ENCODE measurements around the gene STRADA. TPM values are rescaled to one million over a fixed set of nuclear protein-coding genes. Genes with fewer than 3 reads are reported as not detected.

Gene STRADA
- total RNA-seq, 1 donor from 2014 or later = 17.2 TPM

DNA sequence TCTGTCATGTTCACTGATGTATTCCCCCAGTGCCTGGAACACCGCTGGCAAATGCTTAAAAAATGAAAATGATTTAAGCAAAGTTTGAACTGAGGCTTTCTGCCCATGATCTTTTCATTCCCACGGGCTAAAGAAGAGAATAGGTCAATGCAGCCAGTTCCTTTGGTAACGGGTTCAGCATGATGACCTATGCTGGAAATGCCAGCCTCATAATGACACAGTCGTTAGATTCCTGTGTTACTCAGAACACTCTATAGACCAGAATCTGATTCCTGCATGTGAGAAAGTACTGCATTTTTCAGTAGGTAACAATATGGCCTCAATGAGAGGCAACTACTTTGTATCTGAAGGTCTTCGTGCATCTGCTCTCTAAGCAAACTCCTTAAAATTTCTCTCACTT lies 22.6 kb downstream of the STRADA start:
- no peak for DNase-seq (ENCODE audit: low read depth)
- H3K36me3 ChIP-seq (ENCODE audit: control insufficient read depth, insufficient read depth, low read length) = no peaks in the 10 kb centered on the region
- no peaks in the 10 kb centered on the region for H3K27me3 ChIP-seq (ENCODE audit: control insufficient read depth, insufficient read depth, low read length)
- H3K4me3 ChIP-seq (ENCODE audit: low read depth, low read length) = no peak overlapping the region
- TF ChIP-seq, protein P1, sequence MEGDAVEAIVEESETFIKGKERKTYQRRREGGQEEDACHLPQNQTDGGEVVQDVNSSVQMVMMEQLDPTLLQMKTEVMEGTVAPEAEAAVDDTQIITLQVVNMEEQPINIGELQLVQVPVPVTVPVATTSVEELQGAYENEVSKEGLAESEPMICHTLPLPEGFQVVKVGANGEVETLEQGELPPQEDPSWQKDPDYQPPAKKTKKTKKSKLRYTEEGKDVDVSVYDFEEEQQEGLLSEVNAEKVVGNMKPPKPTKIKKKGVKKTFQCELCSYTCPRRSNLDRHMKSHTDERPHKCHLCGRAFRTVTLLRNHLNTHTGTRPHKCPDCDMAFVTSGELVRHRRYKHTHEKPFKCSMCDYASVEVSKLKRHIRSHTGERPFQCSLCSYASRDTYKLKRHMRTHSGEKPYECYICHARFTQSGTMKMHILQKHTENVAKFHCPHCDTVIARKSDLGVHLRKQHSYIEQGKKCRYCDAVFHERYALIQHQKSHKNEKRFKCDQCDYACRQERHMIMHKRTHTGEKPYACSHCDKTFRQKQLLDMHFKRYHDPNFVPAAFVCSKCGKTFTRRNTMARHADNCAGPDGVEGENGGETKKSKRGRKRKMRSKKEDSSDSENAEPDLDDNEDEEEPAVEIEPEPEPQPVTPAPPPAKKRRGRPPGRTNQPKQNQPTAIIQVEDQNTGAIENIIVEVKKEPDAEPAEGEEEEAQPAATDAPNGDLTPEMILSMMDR (IDR thresholded peaks at IDR 0.05; ENCODE audit: insufficient read depth, low read length, poor library complexity, severe bottlenecking) = no peak

DNA sequence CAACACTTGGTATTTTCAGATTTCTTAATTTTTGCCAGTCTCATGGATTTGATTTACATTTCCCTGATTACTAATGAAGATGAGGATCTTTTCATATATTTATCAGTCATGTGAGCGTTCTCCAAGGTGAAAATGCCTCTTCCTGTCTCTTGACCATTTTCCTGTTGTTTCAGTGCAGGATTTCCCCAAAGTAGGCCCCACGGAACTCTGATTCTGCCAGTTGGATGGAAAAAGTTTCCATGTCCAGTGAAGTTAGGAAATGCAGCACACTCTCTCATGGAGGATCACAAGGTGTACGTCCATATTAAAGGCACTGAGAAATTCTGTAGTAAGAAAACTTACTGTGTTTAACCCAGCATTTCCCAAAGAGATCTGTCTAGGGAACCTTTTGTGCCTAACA lies 25.2 kb downstream of the STRADA start:
- Histone ChIP-seq H3K36me3 (ENCODE audit: control insufficient read depth, insufficient read depth, low read length) (peaks cover 3% of the 10 kb centered on the region), H3K27me3 (ENCODE audit: control insufficient read depth, insufficient read depth, low read length) (no peaks in the 10 kb centered on the region), H3K4me3 (ENCODE audit: low read depth, low read length) (no peak overlapping the region)
- TF ChIP-seq, protein P1 (IDR thresholded peaks at IDR 0.05; ENCODE audit: insufficient read depth, low read length, poor library complexity, severe bottlenecking) = no peak
- no peak for DNase-seq (ENCODE audit: low read depth)

GRCh38 chr17:63714550-63715277 lies 26.9 kb downstream of the STRADA start:
- TF ChIP-seq, protein P1 (IDR thresholded peaks at IDR 0.05; ENCODE audit: insufficient read depth, low read length, poor library complexity, severe bottlenecking) = no peak
- H3K27me3 ChIP-seq (ENCODE audit: control insufficient read depth, insufficient read depth, low read length) = no peaks in the 10 kb centered on the region
- H3K4me3 ChIP-seq (ENCODE audit: low read depth, low read length) = no peak overlapping the region
- H3K36me3 ChIP-seq (ENCODE audit: control insufficient read depth, insufficient read depth, low read length) = peaks cover 3% of the 10 kb centered on the region
- no peak for DNase-seq (ENCODE audit: low read depth)

- no peak for DNase-seq (ENCODE audit: low read depth)
- Histone ChIP-seq H3K4me3 (ENCODE audit: low read depth, low read length) (no peak overlapping the region), H3K27me3 (ENCODE audit: control insufficient read depth, insufficient read depth, low read length) (no peaks in the 10 kb centered on the region), H3K36me3 (ENCODE audit: control insufficient read depth, insufficient read depth, low read length) (peaks cover 3% of the 10 kb centered on the region)
- TF ChIP-seq, protein P1 (IDR thresholded peaks at IDR 0.05; ENCODE audit: insufficient read depth, low read length, poor library complexity, severe bottlenecking) = no peak
These were observed 32.5 kb downstream of the STRADA start for GRCh38 chr17:63709110-63709509.

GRCh38 chr17:63707151-63707550 lies 34.4 kb downstream of the STRADA start:
- Histone ChIP-seq H3K27me3 (ENCODE audit: control insufficient read depth, insufficient read depth, low read length) (no peaks in the 10 kb centered on the region), H3K4me3 (ENCODE audit: low read depth, low read length) (no peak overlapping the region), H3K36me3 (ENCODE audit: control insufficient read depth, insufficient read depth, low read length) (peaks cover 2% of the 10 kb centered on the region)
- TF ChIP-seq, protein P1 (IDR thresholded peaks at IDR 0.05; ENCODE audit: insufficient read depth, low read length, poor library complexity, severe bottlenecking) = no peak
- no peak for DNase-seq (ENCODE audit: low read depth)

All from kidney epithelial cell (primary cell).